DMS53 (cell line): ENCODE results near the gene DNM3.

Source experiments
- DNase-seq: peaks from one replicate; lab custom pipeline; 2025; lab: John Stamatoyannopoulos, UW

DNM3 gene

DNA sequence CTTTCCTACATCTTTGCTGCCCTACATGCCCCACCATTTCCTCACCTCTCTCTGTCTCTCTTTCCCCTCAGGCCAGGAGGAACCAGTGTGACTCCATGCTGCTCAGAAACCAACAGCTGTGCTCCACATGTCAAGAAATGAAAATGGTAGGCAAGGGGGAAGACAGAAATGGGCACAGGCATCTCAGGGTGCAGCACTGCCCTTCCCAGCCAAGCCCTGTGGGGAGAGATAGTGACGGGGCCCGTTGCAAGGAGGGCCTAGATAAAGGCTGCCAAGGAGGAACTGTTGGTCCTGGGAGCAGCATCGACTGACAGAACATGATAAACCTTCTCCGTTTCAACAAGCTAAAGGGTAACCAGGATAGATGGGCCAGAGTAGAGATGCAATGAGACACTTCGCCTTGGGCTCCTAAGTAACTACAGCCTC, 615.1 kb downstream of the DNM3 start:
- no peak for DNase-seq

DNA sequence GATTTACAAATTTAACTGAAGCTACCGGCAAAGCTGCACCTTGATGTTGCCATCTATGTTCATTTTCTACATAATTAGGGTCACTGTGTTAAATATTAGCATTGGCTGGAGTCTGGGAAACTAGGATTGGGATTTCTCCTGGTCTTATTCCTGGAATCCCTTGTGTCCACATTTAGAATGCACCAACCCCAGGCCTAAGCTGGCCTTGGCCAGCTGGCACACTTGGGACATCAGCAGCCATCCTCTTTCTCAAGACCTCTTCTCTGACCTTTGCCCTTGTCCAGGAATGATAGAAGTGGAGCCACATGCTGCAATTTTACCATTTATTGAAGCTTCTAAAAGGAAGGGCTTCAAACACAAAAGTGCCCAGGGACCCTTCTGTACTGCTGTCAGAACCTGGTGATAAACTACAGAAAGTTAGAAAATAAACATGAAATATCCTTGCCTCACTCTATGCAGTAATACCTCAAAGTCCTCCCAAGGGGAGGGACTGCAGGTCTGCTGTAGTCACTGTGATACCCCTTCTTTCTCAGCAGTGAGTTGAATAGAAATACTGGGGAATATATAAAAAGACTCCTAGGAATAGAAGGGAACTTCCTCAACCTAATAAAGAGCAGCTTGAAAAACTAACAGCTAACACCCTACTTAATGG, 616.3 kb downstream of the DNM3 start:
- no peak for DNase-seq

DNA sequence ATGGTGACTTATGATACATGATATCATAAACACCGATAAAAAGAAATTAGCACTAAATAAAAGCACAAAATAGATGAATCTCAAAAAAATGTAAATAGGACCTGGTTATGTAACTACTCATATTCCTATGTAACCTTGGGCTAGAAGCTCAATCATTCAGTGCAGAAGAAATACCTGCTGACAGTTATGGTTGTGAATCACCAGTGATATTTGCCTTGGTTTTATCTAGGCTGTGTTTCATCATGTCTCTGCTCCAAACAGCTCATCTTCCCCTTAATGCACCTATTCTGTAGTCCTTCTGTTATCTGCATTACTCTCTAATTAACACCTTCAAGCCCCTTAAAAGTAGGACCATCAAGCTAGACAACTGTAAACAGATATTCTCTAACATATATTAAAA, 618.9 kb downstream of the DNM3 start:
- DNase-seq: peak; percentile 58

DNA sequence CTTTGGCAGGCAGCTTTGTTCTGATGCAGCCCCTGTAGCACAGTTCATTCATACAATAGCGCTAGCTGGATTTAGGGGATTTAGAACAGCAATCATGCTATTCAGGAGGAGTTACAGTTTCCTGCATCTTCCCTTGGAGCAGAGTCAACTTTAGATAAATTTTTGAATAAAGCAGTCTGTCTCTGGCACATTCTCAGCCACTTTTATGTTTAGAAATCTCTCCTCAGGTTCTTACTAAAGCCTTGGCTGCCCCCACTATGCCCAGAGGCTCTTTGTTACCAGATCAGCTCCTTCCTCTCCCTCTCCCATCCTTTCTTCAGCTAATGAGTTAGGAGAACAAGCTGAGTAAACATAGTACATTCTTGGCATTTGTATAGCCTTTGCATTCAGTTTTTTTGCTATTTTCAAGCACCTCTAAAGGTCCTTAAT, 619.6 kb downstream of the DNM3 start:
- DNase-seq: peak; percentile 11
